Hematopoietic multipotent progenitor cell treated with erythropoietin and hydrocortisone succinate and interleukin-3 and kit ligand, for 8 days (in vitro differentiated cells): ENCODE measurements around the gene GRIN2C.

Source experiments
- DNase-seq: peaks from one replicate; pipeline ENCODE4 v3.0.0-alpha.2; 2015

GRIN2C gene

DNA sequence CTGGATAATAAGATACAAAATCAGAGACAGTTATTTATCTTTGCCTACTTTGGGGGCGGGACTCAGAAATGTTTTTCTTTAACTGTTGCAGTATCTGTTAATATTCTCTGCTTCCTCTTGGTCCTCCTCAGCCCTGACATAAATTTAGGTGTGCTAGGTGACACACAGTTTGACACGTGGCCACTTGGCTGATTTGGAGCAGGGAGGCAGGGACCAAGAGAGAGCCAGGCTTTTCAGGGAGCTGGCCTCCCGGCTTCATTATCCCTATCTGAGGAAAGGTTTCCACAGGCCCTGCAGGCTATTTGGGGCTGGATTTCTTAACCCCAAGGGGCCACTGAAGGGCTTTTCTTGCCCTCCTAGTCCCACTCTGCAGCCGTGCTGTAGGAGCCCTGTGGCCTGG, 63.5 kb downstream of the GRIN2C start:
- no peak for DNase-seq

DNA sequence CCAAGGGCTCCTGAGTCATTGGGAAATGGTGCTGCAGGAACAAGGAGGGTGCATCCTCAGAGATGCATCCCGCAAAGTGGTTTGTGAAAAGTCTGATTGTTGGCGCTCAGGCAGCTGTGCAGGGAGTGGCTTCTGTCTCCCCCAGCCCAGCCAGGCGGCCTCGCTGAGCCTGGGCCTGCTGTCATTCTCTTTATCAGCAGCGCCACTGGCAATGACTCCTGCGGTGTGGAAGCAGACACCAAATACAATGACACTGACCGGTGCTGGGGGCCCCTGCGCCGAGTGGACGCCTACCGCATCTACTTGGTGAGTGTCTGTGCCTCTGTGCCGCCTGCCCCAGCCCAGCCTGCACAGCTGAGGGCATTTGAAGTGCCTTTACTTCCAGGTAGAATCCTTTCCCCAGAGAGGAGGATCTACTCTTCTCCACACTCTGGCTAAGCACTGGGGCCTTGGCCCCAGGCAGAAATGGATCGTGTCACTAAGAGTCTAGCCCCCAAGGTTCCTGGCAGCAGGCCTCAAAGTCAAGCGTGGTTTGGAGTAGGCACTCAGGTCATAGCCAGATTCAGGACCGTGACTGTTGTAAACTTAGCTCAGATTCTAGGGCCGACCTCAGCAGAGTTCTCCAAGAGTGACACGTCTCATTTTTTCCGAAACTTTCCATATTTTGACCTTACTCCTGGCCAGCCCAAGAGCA, 64.2 kb downstream of the GRIN2C start:
- DNase-seq = no peak

DNA sequence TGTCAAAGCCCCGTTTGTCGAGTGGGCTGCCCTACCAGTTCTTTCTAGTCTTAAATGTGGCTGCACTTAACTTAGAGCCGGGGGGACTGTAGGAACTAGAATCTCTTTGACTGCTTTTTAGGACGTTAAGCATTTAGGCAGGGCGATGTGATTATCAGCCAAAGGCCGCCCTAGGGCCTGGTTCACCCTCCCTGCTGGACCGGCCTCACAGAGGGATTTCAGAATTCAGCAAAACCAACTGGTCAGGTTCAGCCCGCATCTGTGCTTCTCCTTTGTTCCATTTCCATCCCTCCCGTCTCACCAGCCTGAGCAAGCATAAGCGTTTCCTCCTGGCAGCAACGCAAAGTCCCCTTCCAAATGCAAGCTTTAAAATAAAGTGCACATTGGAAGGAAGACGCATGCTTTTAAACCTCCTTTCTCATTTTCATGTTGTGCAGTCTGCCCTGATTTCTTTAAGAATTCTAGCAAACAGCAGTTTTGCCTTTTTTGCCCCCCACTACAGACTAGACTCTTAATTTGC, 67.0 kb downstream of the GRIN2C start:
- DNase-seq = no peak
